NCI-H187 treated with DMSO at 0.1 percent for 48 hours (cell line): ENCODE results near the gene PCMT1.
"Not testable (repeated sequence)": the region's sequence is repeated elsewhere in the genome, so short reads cannot be mapped to it uniquely, and the experiment has no call there.

Experiments
- DNase-seq: peaks from one replicate; lab custom pipeline; 2025; lab: John Stamatoyannopoulos, UW

Gene PCMT1

DNA sequence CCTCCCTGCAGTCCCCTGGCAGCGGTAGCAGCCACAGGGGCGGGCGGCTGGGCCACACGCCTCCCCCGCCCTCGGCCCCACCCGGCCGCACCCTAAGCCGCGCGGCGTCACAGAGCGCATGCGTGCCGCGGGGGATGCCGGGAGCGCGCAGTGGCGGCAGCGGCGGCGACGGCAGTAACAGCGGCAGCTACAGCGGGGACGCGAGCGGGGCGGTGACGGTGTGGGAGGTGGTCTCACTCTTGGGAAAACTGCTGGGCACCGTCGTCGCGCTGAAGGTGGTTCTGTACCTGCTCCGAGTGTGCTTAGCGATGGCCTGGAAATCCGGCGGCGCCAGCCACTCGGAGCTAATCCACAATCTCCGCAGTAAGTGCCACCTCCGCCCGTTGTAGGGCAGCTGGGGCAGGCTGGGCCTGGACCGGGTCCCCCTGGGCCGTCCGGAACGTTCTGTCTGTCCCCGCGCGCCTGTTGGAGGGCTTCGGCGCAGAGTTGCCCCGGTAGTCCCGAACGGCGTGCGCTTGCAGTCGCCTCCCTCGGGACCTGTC lies at the start of gene PCMT1:
PCMT1 (plus strand) TSS at position 148 of the 542 bp plus-strand sequence; CDS start at position 309, 161 bp downstream.
- DNase-seq = no peak

DNA sequence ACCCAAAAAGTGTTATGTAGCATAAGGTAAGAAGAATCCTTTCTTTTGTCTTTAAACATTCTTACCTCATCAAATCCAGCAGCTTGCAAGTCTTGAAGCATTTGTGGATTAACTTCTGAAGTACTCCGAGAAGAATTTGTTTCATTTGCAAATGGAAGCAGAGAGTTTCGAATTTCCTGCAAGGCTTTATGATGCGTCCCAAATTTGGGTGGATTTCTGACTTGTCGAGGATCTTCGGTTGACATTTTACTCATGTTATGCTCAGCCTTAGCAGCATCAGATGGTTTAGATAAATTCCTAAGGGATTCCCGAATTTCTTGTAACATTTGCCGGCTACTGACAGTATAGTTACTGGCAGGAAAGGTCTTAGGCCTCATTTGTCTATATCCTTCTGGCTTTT lies 47.8 kb upstream of the PCMT1 start:
- DNase-seq = no peak

GRCh38 chr6:149711711-149712110 lies 37.8 kb upstream of the PCMT1 start:
- no peak for DNase-seq

DNA sequence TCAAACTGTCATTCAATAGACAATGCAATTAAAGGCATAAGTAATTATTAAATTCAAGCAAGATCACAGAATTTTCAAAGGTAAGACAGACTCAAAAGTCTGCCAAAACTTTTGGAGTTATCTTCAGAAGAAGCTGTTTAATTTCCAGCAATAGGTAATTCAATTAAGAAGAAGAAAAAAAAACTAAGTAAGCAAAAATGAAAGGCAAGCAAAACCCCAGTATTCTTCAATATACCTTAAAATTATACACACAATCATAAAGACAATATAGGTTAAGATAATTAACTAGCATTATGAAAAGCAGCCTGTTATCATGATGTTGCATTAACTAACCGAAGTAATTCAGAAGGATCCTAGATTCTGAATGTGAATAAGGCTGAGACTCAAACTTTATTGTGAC lies 35.1 kb upstream of the PCMT1 start:
- no peak for DNase-seq

DNA sequence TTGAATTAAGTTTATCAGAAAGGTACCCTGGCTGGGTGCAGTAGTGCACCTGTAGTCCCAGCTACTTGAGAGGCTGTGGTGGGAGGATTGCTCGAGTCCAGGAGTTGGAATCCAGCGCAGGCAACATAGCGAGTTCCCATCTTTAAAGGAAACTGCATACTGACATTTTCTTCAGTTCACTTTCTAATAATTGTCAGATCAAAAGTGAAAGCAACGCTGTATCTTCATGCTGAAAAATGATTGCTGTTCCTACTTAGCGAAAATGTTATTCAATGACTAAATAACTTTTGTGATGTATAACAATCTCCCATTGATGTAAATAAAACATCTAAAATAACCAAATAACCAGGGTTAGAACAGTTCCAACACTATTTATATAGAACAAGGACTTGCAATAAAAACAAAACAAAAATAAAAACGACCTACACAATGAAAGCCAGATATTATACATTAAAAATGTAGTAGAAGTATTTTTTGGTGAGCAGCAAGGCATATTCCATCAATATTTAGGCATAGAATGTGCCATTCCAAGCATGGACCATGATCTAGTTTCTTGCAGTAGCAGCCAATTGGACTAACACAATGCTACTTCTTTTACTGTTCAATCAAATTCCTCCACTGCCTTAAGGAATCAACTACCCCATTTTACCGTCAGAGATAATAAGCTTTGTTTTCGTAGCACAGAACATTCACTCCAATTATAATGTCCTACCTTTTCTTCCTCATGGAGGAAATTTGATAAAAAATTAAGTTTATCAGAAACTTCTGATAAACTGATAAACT lies 33.2 kb upstream of the PCMT1 start:
- no peak for DNase-seq

DNA sequence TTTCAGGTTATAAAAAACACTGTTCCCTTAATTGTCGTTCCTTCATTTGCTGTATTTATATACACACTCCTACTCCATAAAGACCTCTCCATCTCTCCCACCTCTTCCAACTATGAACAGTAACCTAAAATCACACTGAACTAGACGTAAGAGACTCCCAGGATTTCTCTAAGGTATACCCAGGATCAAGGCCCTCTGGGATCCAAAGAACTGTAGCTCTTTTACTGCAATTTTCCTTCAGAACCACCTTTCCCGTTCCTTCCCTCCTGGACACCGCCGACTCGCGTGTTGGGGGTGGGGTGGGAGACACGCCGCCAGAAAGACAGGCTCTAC lies 32.3 kb upstream of the PCMT1 start:
- DNase-seq = no peak

DNA sequence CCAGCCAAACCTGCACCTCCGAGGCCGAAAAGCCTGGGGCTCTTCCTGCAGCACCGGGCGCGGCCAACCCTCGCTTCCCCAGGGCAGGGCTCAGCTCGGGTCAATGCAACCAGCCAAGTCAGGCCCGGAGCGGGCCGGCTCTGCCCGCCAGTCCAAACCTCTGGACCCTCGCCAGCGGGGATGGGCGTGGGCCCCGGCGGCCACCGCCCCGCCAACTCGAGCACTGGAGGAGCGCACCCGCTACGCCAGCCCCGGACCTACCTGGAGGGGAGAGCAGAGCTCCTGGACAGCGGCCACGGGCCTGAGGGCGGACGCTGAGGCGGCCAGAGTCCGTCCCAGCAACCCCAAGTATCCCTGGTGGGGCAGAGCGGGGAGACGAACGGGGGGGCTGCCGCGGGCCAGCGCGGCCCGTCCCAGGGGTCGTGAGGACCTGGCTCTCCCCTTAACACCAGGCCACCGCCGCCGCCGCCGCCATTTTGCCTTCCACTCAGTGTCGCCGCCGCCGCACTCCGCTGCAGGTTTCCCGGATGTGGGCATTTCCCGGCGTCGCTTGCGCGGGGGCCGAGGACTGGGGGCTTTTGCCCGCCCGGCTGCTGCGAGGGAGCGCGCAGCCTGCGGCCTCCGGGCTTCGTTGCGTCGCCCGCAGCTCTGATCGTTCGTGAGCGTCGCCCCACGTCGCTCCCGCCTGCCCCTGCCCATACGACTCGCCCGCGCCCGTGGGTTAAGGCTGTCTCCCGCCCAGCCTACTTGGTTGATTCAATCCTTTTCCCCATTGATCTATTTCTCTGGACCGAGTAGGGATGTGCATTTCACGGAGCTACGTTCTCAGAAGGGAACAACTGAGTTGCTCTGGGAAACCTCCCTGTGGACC lies 31.7 kb upstream of the PCMT1 start, which contains the start of gene LATS1:
LATS1 (minus strand) TSS at position 514 of the 871 bp plus-strand sequence. CDS start 15,975 bp downstream, outside the sequence.
- DNase-seq = no peak

- DNase-seq = no peak
Measured at GRCh38 chr6:149719531-149719930, 30.0 kb upstream of the PCMT1 start.

DNA sequence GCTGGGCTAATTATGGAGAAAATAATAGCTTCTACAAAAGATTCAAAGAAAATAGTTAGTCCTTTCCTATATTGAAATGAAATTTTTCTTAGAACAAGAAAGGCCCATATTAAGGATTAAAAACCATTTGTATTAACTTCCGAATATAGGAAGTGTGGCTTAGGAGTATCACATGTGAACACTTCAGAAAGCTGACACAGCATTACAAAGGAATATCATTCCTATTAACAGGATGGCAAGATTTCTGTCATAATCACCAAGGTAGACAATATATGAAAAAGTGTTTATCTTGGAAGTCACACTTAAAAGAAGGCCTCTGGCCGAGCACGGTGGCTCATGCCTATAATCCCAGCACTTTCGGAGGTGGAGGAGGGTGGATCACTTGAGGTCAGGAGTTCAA lies 26.3 kb upstream of the PCMT1 start:
- no peak for DNase-seq

GRCh38 chr6:149723771-149724417 lies 25.6 kb upstream of the PCMT1 start:
- no peak for DNase-seq

DNA sequence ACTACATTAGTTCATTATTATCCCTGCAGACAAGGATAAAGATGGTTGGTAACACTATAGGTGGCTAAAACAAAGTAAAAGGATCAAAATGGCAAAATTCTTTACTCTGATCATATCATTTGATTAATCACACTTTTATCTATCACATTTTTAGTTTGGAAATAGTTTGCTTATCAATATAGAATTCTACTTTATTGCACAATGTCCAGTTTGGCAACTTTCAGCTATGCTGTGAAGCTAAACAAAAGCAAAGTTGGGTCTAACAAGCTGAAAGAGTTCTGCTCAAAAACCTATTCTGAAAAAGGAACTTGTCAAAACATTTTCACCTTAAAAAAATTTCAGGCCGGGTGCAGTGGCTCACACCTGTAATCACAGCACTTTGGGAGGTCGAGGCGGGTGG lies 23.8 kb upstream of the PCMT1 start:
- DNase-seq = no peak

DNA sequence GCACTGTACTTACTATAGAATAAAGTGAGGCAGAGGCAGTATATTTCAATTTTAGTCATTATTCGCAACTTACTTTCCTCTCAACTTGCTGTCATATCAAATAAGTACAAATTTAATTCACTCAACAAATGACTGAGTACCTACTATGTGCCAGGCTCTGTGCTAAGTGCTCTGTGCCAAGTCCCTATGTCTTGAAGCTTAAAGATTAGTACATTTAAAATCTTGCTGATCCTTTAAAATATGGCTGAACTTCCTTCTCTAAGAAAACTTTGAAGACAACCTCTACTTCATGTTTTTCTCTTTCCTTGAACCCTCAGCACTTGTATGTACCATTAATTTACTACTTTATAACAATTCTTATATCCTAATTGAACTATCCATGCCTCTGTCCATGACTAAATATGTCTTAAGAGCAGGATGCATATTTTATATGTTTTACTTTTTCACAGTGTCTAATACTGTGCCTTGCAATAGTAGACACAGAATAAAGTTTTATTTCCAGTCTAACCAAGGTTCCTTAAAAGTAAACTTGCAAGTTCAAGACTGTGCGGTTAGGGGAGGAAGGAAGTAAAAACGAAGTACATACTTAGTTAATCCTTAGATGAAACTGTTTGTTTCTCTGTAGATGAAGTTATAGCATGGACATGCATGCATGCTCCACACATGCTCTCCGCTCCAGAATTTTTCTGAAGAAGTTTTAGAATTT lies 21.6 kb upstream of the PCMT1 start:
- DNase-seq = no peak

DNA sequence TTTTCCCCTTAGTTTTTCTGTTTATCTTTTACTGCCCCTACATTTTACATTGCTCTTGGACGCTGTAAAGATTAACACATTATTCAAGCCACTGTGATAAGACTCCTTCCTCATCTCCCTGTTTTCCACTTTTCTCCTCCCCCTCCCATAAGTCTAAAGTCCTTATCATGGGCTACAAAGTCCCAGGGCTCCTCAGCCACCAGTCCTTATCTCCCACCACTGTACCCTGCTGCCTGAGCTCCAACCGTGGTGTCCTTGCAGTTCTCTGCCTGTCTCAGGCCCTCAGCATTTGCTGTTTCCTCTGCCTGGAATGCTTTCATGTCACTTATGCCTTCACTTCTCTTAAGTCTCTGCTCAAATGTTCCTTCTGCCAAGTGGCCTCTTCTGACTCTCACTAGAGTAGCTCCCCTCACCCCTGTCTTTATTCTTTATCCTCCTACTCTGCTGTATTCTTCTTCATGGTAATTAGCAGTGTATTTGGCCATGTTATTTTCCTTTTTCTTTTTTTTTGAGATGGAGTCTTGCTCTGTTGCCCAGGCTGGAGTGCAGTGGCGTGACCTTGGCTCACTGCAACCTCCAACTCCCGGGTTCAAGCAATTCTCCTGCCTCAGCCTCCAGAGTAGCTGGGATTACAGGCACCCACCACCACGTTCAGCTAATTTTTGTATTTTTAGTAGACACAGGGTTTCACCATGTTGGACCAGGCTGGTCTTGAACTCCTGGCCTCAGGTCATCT lies 20.9 kb upstream of the PCMT1 start:
- no peak for DNase-seq

GRCh38 chr6:149729824-149730223 lies 19.7 kb upstream of the PCMT1 start:
- DNase-seq = no peak

DNA sequence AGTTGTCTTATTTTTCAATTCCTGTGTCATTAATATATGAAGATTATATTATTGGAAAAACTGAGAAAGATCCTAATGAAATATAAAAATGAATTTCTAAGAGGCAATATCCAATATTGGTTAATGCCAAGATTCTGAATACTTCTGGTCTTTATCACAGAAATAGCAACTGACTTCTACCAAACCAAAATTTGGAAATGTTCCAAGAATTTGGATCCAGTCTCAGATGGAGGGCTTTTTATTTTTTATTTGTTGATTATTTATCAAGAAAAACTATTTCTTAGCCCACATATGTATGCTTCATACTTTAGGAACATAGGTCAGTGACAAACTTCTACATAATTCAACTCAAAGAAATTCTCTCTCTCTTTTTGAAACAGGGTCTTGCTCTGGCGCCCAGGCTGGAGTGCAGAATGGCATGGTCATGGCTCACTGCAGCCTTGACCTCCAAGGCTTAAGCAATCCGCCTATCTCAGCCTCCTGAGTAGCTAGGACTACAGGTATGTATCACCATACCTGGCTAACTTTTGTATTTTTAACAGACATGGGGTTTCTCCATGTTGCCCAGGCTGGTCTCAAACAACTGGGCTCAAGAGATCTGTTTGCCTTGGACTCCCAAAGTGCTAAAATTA lies 16.3 kb upstream of the PCMT1 start:
- no peak for DNase-seq

- DNase-seq = no peak
Measured at GRCh38 chr6:149734915-149735314, 14.6 kb upstream of the PCMT1 start.

GRCh38 chr6:149745252-149745651 lies 4.3 kb upstream of the PCMT1 start:
- not testable (repeated sequence) for DNase-seq

GRCh38 chr6:149746147-149746946 lies 3.2 kb upstream of the PCMT1 start, which contains the start of gene NUP43:
Gene NUP43 (minus strand): TSS chr6:149746529. CDS start chr6:149746495, 34 bp downstream.
- DNase-seq = peak; percentile 78

DNA sequence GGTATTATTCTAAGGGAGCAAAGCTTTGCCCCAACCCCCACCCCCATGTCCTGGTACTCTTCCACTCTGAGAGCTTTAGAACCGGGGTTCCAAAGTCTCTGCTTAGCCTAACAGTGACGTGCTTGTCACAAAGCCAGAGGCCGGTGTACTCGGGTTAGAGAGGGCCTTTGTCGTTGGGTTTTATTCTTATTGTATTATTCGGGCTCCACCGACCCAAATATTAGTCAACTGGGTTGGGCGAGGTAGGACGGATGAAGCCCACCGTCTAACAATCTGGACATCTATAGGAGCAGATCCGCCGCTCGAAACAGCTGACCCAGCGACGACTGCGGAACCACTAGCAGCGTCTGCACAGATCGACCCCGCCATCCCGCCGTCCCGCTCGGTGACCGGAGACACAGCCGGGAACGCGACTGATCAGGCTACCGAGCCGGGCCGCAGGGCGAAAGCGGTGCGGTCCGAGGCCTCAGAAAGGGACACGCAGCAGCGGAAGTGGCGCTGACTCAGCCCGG lies 403 bp upstream of the PCMT1 start:
- not testable (repeated sequence) for DNase-seq
